Cardiac septum (tissue), 1 donor: ENCODE data around the gene CAND2. TPM values are rescaled to one million over a fixed set of nuclear protein-coding genes. Genes with fewer than 3 reads are reported as not detected.

ENCODE experiments used
- DNase-seq: peaks from one replicate; pipeline ENCODE4 v3.0.0-alpha.2; 2020; ENCODE audit warnings: low spot score
- intact Hi-C: fragments of 100-400 bp; cut with DNase I; formaldehyde crosslinking; loops from one replicate; pipeline ENCODE4 v1.14.0; 2022
- long read RNA-seq: library from polyadenylated mRNA; unstranded; transcript quantifications from one replicate; pipeline ENCODE4 v2.0.0, GENCODE V29; 2021
- total RNA-seq: library from RNA; stranded (reverse); fragmentation: NEBNext Ultra II Directional; extraction: Animal tissue kit (Norgen Biotek cat#: 25700); gene quantifications from one replicate; pipeline ENCODE4 v1.2.1, GENCODE V29; 2021
- donor health status: DM: no; HTN: no; CAD: no.

Gene CAND2
- 62.6 TPM for total RNA-seq
- long read RNA-seq, full-length matches to known transcripts: 21 of 100 reads
- long read RNA-seq, partial matches to known transcripts: 71 of 100 reads
- long read RNA-seq, other reads (novel, unspliced or antisense): 8 of 100 reads

DNA sequence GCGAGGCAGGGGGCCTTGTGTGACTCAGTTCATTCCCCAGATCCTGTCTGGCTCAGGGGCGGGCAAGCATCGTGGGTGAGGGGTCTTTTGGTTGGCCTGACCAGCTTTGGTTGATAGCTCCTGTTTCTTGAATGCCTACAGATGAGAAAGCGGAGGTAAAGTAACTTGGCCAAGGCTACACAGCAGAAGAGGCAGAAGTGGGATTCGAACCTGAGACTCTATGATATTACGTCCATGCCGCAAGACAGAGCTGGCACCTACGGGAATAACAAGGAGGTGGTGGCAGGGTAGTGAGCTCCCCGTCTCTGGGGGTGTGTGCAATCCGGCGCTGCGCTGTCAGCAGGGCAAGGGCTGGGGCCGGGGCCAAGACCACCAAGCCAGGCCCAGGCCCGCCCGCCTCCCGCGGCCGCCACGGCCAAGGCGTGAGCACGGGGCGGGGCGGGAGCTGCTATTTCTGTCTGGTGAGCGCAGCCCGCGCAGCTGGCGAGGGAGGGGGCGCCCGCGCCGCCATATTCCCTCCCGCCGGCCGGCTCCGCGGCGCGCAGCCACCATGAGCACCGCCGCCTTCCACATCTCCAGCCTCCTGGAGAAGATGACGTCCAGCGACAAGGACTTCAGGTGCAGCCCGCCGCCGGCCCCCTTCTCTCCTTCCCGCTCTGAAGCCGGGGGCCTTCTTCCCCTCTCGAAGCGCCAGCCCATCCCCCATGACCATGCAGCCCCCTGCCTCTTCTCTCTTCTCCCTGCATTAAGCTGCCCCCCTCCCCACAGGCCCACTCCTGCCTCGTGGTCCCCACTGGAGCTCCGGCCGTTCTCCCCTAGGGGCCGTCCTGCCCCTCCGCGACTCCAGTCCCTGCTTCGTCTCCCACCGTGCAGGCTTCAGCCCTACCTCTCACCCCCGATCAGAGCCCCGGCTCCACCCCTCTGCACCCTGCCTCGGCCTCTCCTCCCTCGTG, at the start of gene CAND2:
Gene CAND2, plus strand, starts transcription at position 510 of the 953 bp plus-strand sequence. Its CDS starts 41 bp downstream, at position 551.
- intact Hi-C loops: loop anchor here (5.0 kb wide), 1 partner anchor 69 kb away; no protein-coding TSS in a partner anchor
- peak; percentile 88 for DNase-seq

DNA sequence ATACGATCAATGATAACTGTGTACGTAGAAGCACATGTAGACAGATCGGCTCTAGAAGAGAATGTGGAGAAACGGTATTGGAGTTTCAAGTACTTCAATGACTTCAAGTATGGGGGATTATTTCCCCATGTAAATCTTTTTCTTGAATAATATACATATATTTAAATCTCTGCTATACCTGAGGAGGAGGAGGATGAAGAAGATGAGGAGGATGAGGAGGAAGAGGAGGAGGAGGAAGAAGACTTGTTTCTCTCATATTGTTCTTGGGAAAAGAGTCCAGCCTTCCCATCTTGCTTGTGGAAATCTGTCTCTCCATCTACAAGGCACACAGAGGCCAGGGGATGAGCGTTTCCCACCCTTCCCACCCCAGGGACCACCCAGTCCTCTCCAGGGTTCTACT, 48.0 kb upstream of the CAND2 start:
- no peak for DNase-seq
- intact Hi-C loops: no loop called here

DNA sequence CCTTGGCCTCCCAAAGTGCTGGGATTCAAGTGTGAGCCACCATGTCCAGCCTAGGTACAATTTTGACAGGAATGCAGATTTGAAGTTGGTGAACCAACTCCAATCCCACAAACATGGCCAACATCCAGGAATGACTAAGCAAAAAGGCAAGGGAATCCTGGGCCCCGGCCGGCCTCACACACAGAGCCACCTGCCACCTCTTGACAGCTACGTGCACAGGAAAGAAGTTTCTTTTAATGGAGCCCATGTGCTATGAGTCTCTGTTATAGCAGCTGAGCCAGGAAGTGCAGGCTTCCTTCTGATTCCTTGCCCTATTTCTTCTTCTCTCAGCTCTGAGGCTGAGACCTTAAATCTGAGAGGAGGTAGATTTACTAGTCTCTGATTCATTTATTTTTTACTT, 46.3 kb upstream of the CAND2 start:
- no peak for DNase-seq
- intact Hi-C loops: no loop called here

DNA sequence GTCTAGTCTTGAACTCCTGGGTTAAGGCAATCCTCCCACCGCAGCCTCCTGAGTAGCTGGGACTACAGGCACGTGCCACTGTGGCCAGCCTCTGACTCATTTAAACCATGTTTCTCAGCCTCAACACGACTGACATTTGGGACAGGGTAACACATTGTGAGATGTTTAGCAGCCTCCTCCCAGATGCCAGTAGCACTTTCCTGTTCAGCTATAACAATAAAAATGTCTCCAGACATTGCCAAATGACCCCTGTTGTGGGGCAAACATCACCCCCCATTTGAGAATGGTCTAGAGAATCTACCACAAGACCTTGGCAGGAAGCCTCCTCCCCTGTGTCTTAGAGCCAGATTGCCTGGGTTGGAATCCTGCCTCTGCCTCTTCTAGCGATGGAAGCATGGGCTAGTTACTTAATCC, 45.8 kb upstream of the CAND2 start:
- no peak for DNase-seq
- intact Hi-C loops: no loop called here

DNA sequence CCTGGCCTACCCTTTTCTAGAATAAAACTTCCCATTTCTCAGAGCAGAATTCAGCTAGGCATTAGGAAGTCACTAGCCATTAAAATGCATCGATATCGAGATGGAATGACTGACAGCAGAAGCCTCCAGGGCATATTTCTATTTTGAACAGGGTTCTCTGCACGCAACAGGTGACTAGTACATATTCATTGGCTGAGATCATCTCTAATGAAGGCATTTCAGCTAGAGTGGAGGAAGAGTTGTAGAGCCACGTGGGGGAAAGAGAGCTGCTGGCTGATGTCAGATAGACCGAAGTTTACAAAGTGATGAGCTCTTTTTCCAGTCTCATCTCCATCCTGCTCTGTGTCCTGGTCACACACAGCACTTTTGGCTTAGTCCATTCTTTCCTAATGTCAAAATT, 44.9 kb upstream of the CAND2 start:
- intact Hi-C loops: no loop called here

DNA sequence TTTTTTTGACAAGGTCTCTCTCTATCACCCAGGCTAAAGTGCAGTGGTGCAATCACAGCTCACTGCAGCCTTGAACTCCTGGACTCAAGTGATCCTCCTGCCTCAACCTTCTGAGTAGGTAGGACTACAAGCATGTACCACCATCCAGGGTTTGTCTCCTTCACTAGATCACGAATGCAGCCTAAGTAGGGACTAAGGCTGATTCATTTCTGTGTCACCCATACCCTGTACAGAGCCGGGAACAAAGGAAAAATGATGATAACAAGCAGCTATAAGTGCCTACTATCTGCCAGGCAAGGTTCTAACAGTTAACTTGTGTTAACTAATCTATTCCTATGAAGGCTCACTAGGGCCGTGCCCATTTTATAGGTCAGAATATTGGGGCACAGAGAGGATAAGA, 44.4 kb upstream of the CAND2 start:
- DNase-seq: no peak
- intact Hi-C loops: no loop called here

More for the DNA sequence above, 44.9 kb upstream of the CAND2 start:
- no peak for DNase-seq

DNA sequence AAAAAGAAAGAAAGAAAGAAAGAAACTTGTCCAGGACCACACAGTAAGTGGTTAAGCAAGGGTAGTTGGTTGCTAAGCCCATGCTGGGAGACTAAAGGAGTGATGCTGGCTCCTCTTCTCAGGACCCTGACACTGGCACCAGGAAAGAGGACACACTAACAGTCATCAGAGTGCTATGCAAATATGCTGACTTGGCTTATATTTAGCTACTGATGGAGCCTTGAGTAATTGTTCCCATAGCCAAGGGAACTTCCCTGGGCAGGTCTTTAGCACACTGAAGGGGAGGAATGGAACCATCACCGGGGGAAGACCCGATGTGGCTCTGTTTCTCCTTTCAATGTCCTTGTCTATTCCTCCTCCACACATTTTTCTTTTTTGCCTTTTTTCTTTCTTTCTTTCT, 43.7 kb upstream of the CAND2 start:
- no peak for DNase-seq
- intact Hi-C loops: no loop called here

DNA sequence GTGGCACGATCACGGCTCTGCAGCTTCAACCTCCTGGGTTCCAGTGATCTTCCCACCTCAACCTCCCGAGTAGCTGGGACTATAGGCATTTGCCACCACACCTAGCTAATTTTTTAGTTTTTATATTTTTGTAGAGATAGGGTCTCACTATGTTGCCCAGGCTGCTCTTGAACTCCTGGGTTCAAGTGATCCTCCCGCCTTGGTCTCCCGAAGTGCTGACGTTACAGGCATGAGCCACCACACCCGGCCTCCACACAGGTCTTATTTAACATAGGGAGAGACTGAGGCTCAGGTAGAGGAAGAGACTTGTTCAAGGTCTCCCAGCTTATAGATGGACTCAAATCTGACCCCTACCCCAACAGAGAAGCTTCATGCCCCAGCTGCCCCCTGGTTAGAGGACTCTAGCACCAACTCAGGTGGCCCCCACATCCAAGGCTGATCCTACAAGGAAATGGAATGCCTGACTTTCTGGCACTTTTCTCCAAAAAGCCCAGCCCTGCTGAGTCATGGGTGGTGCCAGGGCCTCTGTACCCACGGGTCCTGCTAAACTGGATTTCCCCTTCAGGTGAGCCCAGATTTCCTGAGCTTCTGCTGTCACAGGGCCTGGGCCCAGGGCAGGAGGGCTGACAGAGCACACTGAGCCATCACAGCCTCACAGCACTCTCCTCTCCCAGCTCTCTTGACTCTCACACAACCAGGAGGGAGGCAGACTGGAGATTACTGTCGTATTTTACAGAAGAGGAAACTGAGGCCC, 43.0 kb upstream of the CAND2 start:
- intact Hi-C loops: no loop called here
- DNase-seq: no peak

DNA sequence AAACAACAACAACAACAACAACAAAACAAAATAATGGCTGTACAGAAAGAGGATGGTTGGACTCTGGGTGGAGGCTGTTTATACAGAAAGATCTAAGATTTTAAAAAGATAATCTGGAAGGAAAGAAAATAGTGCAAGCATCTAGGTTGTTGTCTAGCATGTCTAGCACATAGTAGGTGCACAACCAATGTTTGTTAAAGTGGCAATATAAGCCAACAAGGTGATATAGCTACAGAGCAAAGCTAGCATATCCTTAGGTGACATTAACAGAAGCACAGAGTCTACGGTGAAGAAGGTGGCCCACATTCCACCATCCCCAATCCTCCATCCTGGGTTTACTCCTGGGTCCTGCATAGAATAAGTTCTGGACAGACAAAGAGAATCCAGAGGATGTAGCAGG, 42.2 kb upstream of the CAND2 start:
- intact Hi-C loops: no loop called here
- no peak for DNase-seq

DNA sequence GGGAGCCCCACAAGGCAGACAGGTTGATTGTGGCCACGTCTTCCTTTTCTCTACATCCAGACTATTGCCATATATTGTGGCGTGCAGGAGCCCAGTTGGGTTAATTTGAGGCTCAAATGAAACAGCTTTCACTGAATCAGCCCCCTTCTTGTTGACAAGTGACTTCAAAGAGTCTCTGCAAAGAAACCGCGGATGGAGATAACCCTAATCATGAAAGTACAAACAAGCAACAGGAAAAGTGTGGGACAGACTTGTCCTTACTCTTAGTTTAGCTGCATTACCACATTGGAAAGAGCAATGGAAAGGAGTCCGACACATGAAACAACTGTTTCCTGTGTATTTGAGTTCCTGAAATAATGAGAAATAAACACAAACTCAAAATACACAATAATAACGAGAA, 40.7 kb upstream of the CAND2 start:
- no peak for DNase-seq
- intact Hi-C loops: no loop called here

DNA sequence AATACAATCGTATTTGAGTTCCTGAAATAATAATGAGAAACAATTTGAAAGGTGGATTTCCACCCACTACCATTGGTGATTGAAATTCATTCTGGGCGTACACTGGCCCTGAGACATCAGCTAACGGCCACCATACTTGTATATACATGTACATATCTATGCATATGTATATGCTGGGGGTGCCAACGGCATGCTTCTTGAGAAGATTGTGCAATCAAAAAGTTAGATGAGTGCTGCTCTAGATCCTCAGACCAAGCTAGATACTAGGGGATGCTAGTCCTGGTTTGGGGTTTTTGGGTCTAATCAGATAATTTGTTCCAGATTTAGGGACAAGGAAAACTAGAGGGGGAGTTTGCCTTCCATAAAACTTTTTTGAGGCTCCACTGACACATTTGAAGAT, 40.3 kb upstream of the CAND2 start:
- DNase-seq: no peak
- intact Hi-C loops: no loop called here

DNA sequence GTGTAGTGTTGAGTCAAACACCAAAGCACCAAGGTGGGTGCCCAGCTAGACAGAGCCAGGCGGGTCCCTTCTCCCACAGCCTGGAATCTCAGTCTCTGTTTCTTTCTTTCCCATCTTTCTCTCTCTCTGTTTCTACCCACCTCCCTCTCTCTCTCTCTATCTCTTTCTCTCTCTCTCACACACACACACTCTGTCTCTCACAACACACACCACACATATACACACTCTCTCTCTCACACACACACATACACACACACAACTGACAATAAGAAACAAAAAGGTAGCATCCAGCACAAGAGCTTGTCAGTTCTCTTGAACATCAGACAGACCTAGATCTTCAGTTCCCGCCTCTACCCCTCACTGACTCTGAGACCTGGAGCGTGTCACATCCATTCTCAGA, 39.8 kb upstream of the CAND2 start:
- no peak for DNase-seq
- intact Hi-C loops: no loop called here

DNA sequence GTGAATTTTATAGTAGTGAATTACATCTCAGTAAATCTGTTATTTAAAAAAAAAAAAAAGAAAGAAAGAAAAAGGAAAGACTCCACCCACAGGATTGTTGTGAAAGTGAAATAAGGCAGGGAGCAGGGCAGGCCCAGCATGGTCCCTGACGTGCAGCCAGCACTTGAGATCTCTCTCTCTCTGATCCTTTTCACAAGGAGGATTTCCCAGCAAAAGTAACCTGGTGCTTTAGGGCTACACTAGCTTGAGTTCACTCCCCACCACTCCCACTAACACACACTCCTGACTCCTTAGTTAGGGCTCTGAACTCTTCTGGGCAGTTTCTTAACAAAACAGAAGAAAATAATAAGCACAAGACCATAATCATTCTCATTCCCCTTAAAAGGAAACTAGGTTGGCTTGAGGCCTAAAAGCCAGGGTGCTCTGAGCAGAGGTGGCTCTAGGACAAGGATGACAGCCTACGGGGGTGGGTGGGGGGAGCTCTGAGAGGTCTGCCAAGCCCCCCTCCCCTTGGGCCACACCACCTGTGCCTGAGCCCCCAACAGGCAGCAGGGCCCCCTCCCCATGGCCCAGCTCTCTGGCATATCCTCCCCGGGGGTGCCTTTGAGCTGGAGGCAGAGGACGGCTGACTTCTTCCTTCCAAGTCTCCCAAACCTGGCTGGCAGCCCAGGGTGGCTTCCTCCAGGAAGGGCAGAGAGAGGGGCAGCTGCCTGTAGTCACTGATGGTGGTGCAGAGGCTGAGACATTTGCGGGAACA, 38.3 kb upstream of the CAND2 start:
- DNase-seq: no peak
- intact Hi-C loops: no loop called here

DNA sequence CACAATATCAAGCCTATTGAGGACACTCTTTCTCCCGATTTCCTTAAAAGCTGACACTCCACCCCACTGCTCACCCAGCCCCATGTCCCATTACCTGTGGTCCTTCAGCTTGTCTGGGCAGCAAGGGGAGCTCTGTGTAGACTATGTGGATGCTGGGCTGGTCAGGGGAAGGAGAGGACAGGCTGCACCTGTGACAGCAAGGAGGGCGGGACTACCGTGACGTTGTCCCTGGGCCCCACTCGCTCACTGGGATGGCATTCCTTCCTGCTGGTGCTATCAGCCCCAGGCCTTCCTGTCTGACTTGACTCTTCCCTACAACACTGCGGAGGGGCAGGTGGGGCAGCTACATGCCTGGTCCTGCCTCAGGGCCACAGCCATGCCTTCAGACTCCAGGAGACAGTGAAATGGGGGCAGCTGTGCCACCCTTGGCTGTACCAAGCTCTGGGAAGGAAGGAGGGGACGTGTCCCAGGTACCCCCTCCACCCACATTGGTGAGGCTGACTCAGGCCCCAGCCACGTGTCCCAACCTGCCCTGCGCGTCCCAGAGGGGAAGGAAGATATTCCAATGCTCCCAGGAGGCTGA, 37.3 kb upstream of the CAND2 start, which contains the start of gene TMEM40:
Gene TMEM40, minus strand, starts transcription at position 163 of the 583 bp plus-strand sequence. CDS start 9,427 bp downstream, outside the sequence.
- DNase-seq: no peak
- intact Hi-C loops: no loop called here

DNA sequence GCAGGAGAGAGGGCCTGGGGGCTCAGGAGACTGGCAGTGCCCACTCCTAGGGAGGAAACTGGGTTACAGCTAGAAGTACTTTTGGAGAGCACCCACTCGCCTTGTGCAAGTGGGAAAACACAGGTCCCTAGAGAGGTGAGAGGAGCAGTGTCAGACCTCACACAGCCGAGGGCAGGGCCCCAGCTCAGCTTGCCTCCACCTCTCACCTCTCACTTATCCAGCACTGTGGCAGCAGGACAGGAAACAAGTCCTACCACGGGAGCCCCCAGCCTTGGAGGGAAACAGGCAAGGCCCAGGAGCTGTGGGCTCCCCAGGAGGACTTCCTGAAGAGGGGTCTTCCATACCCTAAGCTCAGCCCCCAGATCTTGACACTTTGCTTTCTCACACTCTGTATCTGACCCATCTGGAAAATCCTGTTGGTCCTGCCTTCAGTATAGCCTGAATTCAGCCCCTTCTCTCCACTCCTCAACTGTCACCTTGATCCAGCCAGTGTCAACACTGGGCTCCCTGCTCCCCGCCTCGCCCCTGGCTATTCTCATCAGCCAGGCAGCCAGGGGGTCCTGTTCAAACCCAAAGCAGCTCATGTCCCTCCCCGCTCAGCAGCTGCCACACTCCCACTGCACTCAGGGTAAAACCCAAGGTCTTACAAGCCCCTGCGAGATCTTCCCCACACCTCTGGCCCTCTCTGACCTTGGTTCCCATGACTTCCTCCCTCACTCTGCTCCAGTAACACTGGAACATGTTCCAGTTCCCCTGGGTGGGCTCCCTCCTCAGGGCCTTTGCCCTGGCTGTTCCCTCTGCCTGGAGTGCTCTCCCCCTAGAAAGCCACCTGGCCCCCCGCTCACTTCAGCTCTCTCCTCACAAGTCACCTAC, 36.6 kb upstream of the CAND2 start:
- intact Hi-C loops: no loop called here
- DNase-seq: no peak

DNA sequence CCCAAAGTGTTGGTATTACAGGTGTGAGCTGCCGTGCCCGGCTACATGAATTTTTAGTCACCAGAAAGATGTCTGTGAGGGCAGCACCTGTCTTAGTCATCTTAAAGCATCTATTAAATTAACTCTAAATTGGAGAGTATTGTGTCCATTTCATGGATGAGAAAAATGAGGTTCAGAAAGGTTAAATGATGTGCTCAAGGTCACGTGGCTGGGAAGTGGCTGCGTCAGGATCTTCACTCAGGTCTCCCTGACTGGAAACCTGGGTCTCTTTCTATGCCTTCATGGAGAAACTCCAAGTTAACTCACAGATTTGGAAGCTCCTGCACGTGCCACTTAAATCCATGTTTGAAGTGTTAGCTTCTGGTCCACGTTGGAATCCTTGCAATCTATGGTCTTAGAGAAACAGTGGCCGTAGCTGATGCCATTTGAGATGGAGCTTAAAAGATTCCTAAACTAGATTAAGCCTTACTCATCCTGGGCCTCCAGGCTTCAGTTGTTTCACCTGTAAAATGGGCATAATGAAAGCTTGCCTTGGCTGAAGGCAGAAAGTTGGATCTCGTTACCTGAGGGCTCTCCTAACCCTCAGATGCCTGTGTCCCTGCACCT, 32.2 kb upstream of the CAND2 start:
- no peak for DNase-seq
- intact Hi-C loops: no loop called here

DNA sequence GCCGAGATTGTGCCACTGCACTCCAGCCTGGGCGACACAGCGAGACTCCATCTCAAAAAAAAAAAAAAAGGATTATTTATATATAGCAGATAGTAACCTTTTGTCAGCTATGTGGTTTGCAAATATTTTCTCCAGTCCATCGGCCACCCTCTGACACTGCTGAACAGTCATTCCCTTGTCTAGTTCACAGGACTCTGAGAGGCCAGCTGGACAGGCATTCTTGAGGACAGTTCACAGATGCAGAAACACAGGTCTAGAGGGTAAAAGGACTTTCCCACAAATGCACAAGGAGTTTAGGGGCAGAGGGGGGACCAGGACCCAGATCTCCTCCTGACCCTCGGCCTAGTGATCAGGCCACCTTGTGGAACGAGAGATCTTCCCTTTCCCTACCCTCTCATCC, 29.9 kb upstream of the CAND2 start:
- intact Hi-C loops: no loop called here
- DNase-seq: no peak
